ENCODE measurements around the gene FAM118A. TPM values are rescaled to one million over a fixed set of nuclear protein-coding genes. Genes with fewer than 3 reads are reported as not detected.

The FAM118A gene
- total RNA-seq, 1 experiment from 2014 or later = 21.3 TPM

GRCh38 chr22:45304971-45305370, 4.8 kb upstream of the FAM118A start (continued):
- TF ChIP-seq ZNF532 (CRISPR knock-in tag; IDR thresholded peaks at IDR 0.05; ENCODE audit: borderline replicate concordance) (no peak), MYBL2 (CRISPR knock-in tag; IDR thresholded peaks at IDR 0.05) (no peak), STAT6 (CRISPR knock-in tag; conservative IDR thresholded peaks at IDR 0.05; ENCODE audit: low read depth) (no peak), PREB (CRISPR knock-in tag; IDR thresholded peaks at IDR 0.05; ENCODE audit: borderline replicate concordance) (no peak), HMGA2 (CRISPR knock-in tag; IDR thresholded peaks at IDR 0.05) (no peak), TCF7 (CRISPR knock-in tag; IDR thresholded peaks at IDR 0.05; ENCODE audit: low read depth) (no peak), GRHL2 (CRISPR knock-in tag; IDR thresholded peaks at IDR 0.05; ENCODE audit: insufficient replicate concordance, severe bottlenecking) (no peak)

GRCh38 chr22:45305456-45306075, 4.2 kb upstream of the FAM118A start:
- no peak for TF ChIP-seq CREM (CRISPR knock-in tag; IDR thresholded peaks at IDR 0.05)
- no peak for TF ChIP-seq USF1 (CRISPR knock-in tag; IDR thresholded peaks at IDR 0.05)
- no peak for TF ChIP-seq HMGA2 (CRISPR knock-in tag; IDR thresholded peaks at IDR 0.05)
- TF ChIP-seq PRDM15 (CRISPR knock-in tag; IDR thresholded peaks at IDR 0.05) = no peak
- no peak for TF ChIP-seq GABPB1 (CRISPR knock-in tag; IDR thresholded peaks at IDR 0.05)
- no peak for TF ChIP-seq IRF2 (CRISPR knock-in tag; IDR thresholded peaks at IDR 0.05; ENCODE audit: borderline replicate concordance, low read depth)
- TF ChIP-seq KAT7 (CRISPR knock-in tag; IDR thresholded peaks at IDR 0.05; ENCODE audit: borderline replicate concordance) = no peak
- no peak for TF ChIP-seq ARID4B (CRISPR knock-in tag; IDR thresholded peaks at IDR 0.05; ENCODE audit: borderline replicate concordance)
- no peak for TF ChIP-seq NFYB (CRISPR knock-in tag; conservative IDR thresholded peaks at IDR 0.05; ENCODE audit: low read depth)
- TF ChIP-seq ELF4 (CRISPR knock-in tag; IDR thresholded peaks at IDR 0.05; ENCODE audit: low read depth) = no peak
- DNase-seq (ENCODE audit: low spot score) (no peak), ATAC-seq (no peak)
- H3K4me1 Mint-ChIP-seq = peaks cover 14% of the 10 kb centered on the region
- H3K36me3 Mint-ChIP-seq = no peaks in the 10 kb centered on the region
- no peaks in the 10 kb centered on the region for H3K9me3 Mint-ChIP-seq
- H3K4me3 Mint-ChIP-seq = no peak overlapping the region
- H3K27me3 Mint-ChIP-seq (ENCODE audit: low read depth) = peaks cover 3% of the 10 kb centered on the region
- ChIA-PET POLR2A (no interaction called here), CTCF (interaction anchor here (1.2 kb wide), 1 partner anchor 96 kb away, joined by 3 read pairs; no protein-coding TSS in a partner anchor)
- H3K27ac Mint-ChIP-seq = no peak overlapping the region

All from WTC11 (cell line).